ENCODE results near the gene DLG5. TPM values are rescaled to one million over a fixed set of nuclear protein-coding genes. Genes with fewer than 3 reads are reported as not detected.

DLG5 gene
- total and polyA plus RNA-seq, 2 experiments from 2014 or later: 4.4 to 27.9 TPM

- in situ Hi-C loops (cut with MboI): no loop called here
- no peak overlapping the region for H3K9ac ChIP-seq
- peak; percentile 50 for DNase-seq
- H2AFZ ChIP-seq: no peak overlapping the region
- peak overlapping the region; percentile 74 for H3K4me2 ChIP-seq (ENCODE audit: unreplicated experiment)
- H3K4me3 ChIP-seq: peak overlapping the region; percentile 54
- H3K79me2 ChIP-seq (ENCODE audit: insufficient read depth): peaks cover 98% of the 10 kb centered on the region
- H3K9me2 ChIP-seq (ENCODE audit: insufficient read depth): no peaks in the 10 kb centered on the region
- TF ChIP-seq EZH2phosphoT487 (IDR thresholded peaks at IDR 0.05; ENCODE audit: insufficient read depth, low read depth) (no peak), EZH2 (IDR thresholded peaks at IDR 0.05; ENCODE audit: insufficient read depth, poor library complexity, severe bottlenecking) (no peak)
- H3K27me3 ChIP-seq (replicated peaks; ENCODE audit: insufficient read depth): no peaks in the 10 kb centered on the region
- no peaks in the 10 kb centered on the region for H3K9me3 ChIP-seq (ENCODE audit: low read depth)
- peaks cover 21% of the 10 kb centered on the region for H3F3A ChIP-seq (ENCODE audit: insufficient read depth)
- WGBS, 2 experiments (ENCODE audit: low coverage in 1 of 2, low lambda C conversion rate in 2 of 2, missing lambda C conversion rate in 2 of 2): 41 to 44% methylated on average over 7 of the region's 7 CpGs
- H3K36me3 ChIP-seq (ENCODE audit: low read depth): no peaks in the 10 kb centered on the region
- H4K20me1 ChIP-seq (ENCODE audit: insufficient read depth): peaks cover 4% of the 10 kb centered on the region; the same call in 1 of the 2 replicates
- H3K27ac ChIP-seq: peak overlapping the region; percentile 44
- H3K4me1 ChIP-seq (ENCODE audit: insufficient read depth): peaks cover 21% of the 10 kb centered on the region
Measured at GRCh38 chr10:77888356-77888703, 38.2 kb downstream of the DLG5 start.

GRCh38 chr10:77887631-77888355 lies 38.8 kb downstream of the DLG5 start:
- H3K36me3 ChIP-seq (ENCODE audit: low read depth): no peaks in the 10 kb centered on the region
- in situ Hi-C loops (cut with MboI): no loop called here
- peaks cover 21% of the 10 kb centered on the region for H3F3A ChIP-seq (ENCODE audit: insufficient read depth)
- WGBS, 2 experiments (ENCODE audit: low coverage in 1 of 2, low lambda C conversion rate in 2 of 2, missing lambda C conversion rate in 2 of 2): 4 to 8% methylated on average over 11 of the region's 11 CpGs
- DNase-seq: peak; percentile 70
- no peak for TF ChIP-seq EZH2 (IDR thresholded peaks at IDR 0.05; ENCODE audit: insufficient read depth, poor library complexity, severe bottlenecking)
- H3K9ac ChIP-seq: peak overlapping the region; percentile 45
- H2AFZ ChIP-seq: peak overlapping the region; percentile 18
- H3K4me1 ChIP-seq (ENCODE audit: insufficient read depth): peaks cover 21% of the 10 kb centered on the region
- H3K27me3 ChIP-seq (replicated peaks; ENCODE audit: insufficient read depth): no peaks in the 10 kb centered on the region
- H3K9me2 ChIP-seq (ENCODE audit: insufficient read depth): no peaks in the 10 kb centered on the region
- peaks cover 98% of the 10 kb centered on the region for H3K79me2 ChIP-seq (ENCODE audit: insufficient read depth)
- no peaks in the 10 kb centered on the region for H3K9me3 ChIP-seq (ENCODE audit: low read depth)
- H3K4me3 ChIP-seq: peak overlapping the region; percentile 54
- peak overlapping the region; percentile 74 for H3K4me2 ChIP-seq (ENCODE audit: unreplicated experiment)
- H3K27ac ChIP-seq: peak overlapping the region; percentile 44
- H4K20me1 ChIP-seq (ENCODE audit: insufficient read depth): peaks cover 9% of the 10 kb centered on the region; the same call in 1 of the 2 replicates

- no peaks in the 10 kb centered on the region for H3K27me3 ChIP-seq (replicated peaks; ENCODE audit: insufficient read depth)
- H3K4me3 ChIP-seq: peak overlapping the region; percentile 54; the same call in 1 of the 2 replicates
- H3K9me3 ChIP-seq (ENCODE audit: low read depth): no peaks in the 10 kb centered on the region
- TF ChIP-seq EZH2 (IDR thresholded peaks at IDR 0.05; ENCODE audit: insufficient read depth, poor library complexity, severe bottlenecking) (no peak), EZH2phosphoT487 (IDR thresholded peaks at IDR 0.05; ENCODE audit: insufficient read depth, low read depth) (no peak)
- peaks cover 21% of the 10 kb centered on the region for H3K4me1 ChIP-seq (ENCODE audit: insufficient read depth)
- no peak for DNase-seq
- H2AFZ ChIP-seq: no peak overlapping the region
- H3K4me2 ChIP-seq (ENCODE audit: unreplicated experiment): peak overlapping the region; percentile 74
- H3K27ac ChIP-seq: peak overlapping the region; percentile 44
- H3K9me2 ChIP-seq (ENCODE audit: insufficient read depth): no peaks in the 10 kb centered on the region
- H3F3A ChIP-seq (ENCODE audit: insufficient read depth): peaks cover 21% of the 10 kb centered on the region
- WGBS, 2 experiments (ENCODE audit: low coverage in 1 of 2, low lambda C conversion rate in 2 of 2, missing lambda C conversion rate in 2 of 2): 88 to 92% methylated on average over 4 of the region's 4 CpGs
- H4K20me1 ChIP-seq (ENCODE audit: insufficient read depth): peaks cover 11% of the 10 kb centered on the region; the same call in 1 of the 2 replicates
- H3K79me2 ChIP-seq (ENCODE audit: insufficient read depth): peaks cover 98% of the 10 kb centered on the region
- no peaks in the 10 kb centered on the region for H3K36me3 ChIP-seq (ENCODE audit: low read depth)
- in situ Hi-C loops (cut with MboI): no loop called here
- H3K9ac ChIP-seq: peak overlapping the region; percentile 45
Measured at GRCh38 chr10:77886795-77887355, 39.7 kb downstream of the DLG5 start.

DNA sequence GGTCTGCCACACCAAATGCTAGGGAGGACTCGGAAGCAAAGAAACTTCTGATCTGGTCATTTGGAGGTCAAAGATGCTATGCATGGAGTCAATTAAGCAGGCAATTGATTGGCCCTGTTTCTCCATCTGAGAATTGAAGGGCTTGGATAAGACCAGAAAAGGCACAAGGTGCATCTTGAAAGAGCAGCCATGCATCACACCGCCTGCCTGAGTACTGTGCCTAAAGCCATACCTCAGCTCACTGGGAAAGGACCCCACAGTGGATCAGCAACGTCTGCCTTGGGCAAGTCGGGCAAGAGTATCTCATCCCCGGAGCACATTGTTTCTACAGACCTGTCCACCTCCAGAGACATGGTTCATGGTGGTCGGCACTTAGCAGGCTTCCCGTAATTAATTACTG lies 42.4 kb downstream of the DLG5 start:
- no peaks in the 10 kb centered on the region for H3K9me3 ChIP-seq (ENCODE audit: low read depth)
- no peaks in the 10 kb centered on the region for H3K27me3 ChIP-seq (replicated peaks; ENCODE audit: insufficient read depth)
- TF ChIP-seq EZH2 (IDR thresholded peaks at IDR 0.05; ENCODE audit: insufficient read depth, poor library complexity, severe bottlenecking) (no peak), EZH2phosphoT487 (IDR thresholded peaks at IDR 0.05; ENCODE audit: insufficient read depth, low read depth) (no peak)
- H3K27ac ChIP-seq: no peak overlapping the region
- H2AFZ ChIP-seq: no peak overlapping the region
- H3K4me1 ChIP-seq (ENCODE audit: insufficient read depth): peaks cover 21% of the 10 kb centered on the region
- no peak overlapping the region for H3K4me2 ChIP-seq (ENCODE audit: unreplicated experiment)
- H4K20me1 ChIP-seq (ENCODE audit: insufficient read depth): peaks cover 11% of the 10 kb centered on the region; the same call in 1 of the 2 replicates
- H3K9me2 ChIP-seq (ENCODE audit: insufficient read depth): no peaks in the 10 kb centered on the region
- in situ Hi-C loops (cut with MboI): no loop called here
- H3K79me2 ChIP-seq (ENCODE audit: insufficient read depth): peaks cover 98% of the 10 kb centered on the region
- DNase-seq: no peak
- peaks cover 21% of the 10 kb centered on the region for H3F3A ChIP-seq (ENCODE audit: insufficient read depth)
- 77 to 84% methylated on average over 7 of the region's 7 CpGs for WGBS, 2 experiments (ENCODE audit: low coverage in 1 of 2, low lambda C conversion rate in 2 of 2, missing lambda C conversion rate in 2 of 2)
- H3K9ac ChIP-seq: no peak overlapping the region
- H3K36me3 ChIP-seq (ENCODE audit: low read depth): no peaks in the 10 kb centered on the region
- no peak overlapping the region for H3K4me3 ChIP-seq
